Measurements from ENCODE around the gene AFG1L.
"Not testable (repeated sequence)": the region's sequence is repeated elsewhere in the genome, so short reads cannot be mapped to it uniquely, and the experiment has no call there.

The AFG1L gene

GRCh38 chr6:108523697-108524096, 228.8 kb downstream of the AFG1L start:
- DNase-seq (ENCODE audit: low read depth): no peak

DNA sequence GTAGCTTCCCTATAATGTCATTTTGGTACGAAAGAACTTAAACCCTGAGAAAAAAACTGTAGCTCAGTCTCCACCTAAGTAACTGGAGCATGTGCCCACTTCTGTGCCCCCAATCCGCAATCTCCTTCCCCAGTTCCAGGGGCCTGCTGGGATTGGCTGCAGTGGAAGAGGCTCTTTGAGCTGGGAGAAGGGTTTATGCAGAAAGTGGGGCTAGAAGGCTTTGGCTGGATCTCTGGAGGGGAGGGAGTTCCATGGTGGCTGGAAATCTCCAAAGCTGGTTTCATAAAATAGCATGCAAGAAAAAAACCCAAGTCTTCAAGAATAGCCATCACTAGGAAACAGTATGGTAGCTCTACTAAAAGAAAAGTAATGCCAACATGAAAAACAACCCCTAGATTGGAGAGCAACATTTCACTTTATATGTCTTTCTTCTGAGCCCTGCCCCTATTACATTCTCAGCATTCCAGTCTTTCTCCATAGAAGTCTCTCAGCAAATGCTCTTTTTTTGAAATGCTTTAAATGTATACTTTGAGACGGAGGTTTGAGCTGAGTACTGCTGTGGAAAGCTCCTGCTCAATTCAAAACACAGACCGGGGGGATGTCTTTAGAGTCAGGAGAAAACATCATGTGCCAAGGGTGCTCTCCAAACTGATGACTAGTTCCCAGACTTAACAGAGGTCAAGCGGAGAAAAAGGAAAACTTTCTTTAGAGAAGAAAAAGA, 229.8 kb downstream of the AFG1L start:
- no peak for DNase-seq (ENCODE audit: low read depth)

DNA sequence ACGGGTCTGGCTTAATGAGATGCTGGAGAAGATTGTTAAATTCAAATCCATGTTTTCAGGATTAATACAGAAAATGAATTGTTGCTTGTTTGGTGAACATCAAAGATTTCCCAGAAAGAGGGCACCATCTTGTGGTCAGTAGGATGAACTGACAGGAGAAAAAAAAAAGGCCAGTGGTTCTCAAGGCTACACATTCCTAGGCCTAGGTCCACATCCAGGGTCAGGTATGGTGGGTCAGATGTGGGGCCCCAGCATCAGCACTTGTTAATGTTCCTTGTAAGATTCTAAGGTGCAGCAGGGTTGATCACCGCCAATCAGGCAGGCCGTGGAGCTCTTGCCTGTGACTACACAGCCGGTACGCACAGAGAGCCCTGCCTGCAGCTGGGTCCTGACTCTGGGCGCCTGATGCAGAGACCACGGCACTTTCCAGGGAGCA, 231.9 kb downstream of the AFG1L start:
- DNase-seq (ENCODE audit: low read depth): no peak

DNA sequence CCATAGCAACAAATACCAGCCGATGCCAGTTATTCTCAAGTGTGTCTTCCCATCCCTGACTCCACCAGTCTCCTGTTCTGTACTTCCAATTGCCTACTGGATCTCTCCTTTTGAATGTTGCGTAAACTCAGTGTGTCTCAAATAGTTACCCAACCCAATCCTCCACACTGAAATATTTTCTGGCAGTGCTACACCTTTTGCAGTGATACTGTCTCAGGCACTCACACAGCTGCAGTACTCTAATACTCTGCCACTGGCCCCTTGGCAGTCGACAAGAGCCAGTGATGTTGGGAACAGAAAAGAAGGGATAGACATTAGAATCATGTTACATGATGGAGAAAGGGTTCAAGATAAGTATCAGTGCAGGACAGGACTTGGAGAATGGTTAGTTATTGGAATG, 234.0 kb downstream of the AFG1L start:
- no peak for DNase-seq (ENCODE audit: low read depth)

DNA sequence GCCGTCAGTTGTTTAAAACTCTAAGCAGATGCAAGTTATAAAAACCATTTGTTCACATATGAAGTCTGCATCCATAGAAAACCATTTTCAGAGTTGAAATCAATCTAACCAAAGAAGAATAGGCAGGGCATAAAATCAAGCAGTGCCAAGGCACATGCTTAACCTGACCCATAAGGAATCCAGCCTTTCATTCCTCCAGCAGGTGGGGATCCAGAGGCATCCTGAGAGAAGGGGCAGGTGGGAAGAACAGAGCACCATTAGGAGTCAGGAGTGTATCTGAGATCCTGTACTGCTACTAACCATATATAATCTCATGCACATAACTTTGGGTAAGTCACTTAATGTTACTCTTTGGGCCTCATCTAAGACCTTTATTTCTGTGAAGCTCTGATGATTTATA, 236.5 kb downstream of the AFG1L start:
- no peak for DNase-seq (ENCODE audit: low read depth)

DNA sequence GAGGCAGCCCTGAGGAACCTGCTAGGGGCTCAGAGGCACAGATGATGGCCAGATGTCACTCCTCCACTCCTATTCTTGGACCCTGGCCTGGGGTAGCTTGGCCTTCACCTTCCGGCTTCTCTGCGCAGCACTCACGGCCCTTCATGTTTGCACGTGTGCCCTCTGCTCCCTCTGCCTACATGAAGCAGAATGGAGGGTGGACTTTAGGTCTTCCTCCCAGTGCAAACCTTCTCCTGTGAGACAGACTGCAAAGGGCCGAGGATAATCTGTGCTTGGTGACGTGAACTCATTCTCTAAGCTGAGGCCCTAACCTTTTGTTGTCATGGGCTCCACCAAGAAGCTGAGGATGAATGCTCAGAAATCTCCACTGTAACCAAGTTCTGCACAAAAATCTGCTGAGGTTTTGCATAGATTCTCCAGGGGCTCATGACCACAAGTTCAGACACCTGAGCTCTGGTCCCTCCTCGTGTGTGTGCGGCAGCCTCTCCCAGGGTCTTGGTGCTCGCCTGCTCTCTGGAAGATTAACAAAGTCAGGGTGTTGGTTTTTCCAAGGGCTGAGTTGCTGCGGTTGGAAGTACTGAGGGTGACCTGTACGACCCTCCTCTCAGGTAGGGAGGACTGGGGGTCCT, 240.4 kb downstream of the AFG1L start:
- no peak for DNase-seq (ENCODE audit: low read depth)

DNA sequence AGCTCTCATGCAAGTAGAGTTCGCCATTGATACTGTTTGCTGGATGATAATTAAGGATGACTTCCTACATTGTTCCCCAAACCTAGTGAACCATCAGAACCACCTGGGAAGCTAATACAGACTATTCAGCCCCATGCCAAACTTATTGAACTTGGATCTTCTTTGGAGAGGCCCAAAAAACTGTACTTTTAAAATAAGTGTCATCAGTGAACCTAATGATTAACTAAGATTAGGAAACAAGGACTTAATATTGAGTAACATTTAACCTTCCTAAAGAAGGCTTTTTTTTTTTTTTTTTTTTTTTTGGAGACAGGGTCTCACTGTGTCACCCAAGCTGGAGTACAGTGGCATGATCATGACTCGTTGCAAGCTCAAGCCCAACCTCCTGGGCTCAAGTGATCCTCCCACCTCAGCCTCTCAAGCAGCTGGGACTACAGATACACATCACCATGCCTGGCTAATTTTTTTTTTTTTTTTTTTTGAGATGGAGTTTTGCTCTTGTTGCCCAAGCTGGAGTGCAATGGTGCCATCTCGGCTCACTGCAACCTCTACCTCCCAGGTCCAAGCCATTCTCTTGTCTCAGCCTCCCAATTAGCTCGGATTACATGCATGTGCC, 241.2 kb downstream of the AFG1L start:
- DNase-seq (ENCODE audit: low read depth): not testable (repeated sequence)

DNA sequence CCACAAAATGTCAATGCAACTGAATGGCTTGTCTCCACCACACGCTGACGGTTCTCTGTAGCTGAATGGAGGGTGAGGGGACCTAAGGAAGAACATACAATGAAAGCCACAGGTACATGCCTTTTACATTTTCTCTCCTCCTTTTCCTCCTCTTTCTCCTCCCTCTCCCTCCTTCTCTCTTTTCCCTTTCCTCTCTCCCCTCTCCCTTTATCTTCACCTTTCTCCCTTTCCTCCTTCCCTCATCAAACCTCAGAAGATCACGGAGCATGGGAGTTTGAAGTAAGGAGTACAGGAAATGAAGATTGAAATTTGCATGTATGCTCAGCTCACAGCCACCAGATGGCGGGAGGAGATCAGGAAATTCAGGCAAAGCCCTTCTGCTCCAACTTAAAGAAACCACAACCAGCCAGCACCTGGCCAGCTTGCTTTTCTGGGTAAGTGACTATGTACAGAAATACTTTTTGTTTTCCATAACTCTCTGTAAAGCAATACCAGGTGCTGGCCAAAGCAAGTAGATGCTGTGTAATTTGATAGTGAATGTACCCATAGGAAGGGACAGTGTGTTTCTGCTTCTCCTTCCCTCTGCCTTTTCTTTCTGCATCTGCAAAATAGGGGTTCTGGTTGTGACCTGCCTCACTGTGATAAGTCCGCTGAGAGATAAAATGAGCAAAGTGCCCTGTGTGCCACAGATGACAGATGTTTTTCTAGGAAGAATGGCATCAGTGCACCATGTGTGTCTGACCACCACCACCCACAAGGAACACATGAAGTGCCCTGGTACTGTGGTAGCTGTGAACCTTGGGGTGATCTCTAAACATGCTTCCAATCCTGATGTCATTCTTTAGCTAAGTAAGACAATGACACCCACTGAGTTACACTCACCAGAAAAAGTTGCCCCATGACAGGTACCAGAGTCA, 247.2 kb downstream of the AFG1L start:
- peak; percentile 35 for DNase-seq (ENCODE audit: low read depth)

DNA sequence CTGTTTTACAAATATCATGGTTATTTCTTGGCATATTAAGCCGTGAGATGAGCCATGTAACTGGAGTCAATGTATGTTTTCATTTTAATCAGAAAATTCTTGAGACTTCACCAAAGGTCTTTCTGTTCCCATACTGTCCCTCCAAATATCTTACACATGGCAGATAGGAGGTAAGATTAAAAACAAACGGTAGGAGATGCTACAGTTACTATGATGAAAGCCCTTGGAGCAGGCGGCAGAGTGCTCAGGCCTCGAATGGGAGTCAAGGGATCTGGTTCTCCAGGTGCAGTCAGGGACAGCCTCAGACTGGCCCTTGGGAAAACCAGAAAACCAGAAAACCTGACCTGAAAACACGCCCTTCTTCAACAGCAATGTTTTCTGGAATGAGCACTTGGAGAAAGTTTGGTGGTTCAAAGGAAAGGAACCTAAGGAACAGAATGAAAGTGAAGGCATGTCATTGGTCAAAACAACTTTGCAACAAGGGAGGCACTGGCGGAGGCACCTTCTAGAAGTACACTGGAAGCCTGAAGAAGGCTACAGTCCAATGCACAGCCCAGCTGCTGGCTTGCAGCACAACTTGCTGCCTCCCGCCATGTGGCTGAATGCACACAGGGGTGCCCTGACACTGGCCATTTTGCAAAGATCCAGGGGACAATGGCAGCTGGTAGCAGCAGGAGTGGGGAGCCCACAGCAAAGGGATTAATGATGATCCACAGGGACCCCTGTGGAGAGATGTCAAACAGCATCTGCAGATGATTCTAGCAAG, 248.5 kb downstream of the AFG1L start:
- no peak for DNase-seq (ENCODE audit: low read depth)

GRCh38 chr6:108544606-108545005, 249.8 kb downstream of the AFG1L start:
- DNase-seq (ENCODE audit: low read depth): no peak

GRCh38 chr6:108546079-108547049, 251.5 kb downstream of the AFG1L start:
- no peak for DNase-seq (ENCODE audit: low read depth)

- DNase-seq (ENCODE audit: low read depth): no peak
Measured at GRCh38 chr6:108549241-108549640, 254.4 kb downstream of the AFG1L start.

GRCh38 chr6:108549741-108550140, 254.9 kb downstream of the AFG1L start:
- no peak for DNase-seq (ENCODE audit: low read depth)

- no peak for DNase-seq (ENCODE audit: low read depth)
Measured at GRCh38 chr6:108550256-108550655, 255.4 kb downstream of the AFG1L start.

DNA sequence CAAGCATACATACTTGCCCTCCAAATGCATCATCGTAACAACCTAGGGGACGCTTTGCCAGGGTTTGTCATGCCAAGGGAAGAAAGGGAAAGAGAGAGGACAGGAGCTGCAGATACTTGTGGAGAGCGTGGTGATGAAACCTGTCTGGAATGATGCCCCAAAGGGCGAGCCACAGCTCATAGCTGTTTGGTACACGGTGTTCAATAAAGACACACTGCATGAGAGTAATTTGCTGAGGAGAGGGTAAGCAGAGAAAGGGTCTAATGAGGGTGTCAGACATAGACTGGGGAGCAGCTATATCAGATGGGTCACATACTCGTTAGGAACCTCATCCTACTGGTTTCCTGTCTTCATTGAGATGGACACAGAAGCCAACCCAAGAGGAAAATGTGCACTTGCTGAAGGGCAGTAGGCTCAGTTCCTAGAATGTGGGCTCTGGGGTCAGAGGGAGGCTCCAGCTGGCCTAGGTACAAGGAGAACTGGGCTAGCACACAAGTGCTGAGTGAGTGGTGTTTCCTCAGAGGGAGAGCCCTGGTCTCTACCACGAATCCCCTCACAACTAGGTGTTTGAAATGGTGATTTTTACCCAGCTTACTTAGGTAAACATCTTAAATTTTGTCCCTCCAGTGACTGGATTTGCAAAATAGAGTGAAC, 260.7 kb downstream of the AFG1L start:
- DNase-seq (ENCODE audit: low read depth): no peak

GRCh38 chr6:108556250-108556649, 261.4 kb downstream of the AFG1L start:
- no peak for DNase-seq (ENCODE audit: low read depth)

GRCh38 chr6:108556866-108557493, 262.1 kb downstream of the AFG1L start:
- no peak for DNase-seq (ENCODE audit: low read depth)

- DNase-seq (ENCODE audit: low read depth): peak; percentile 76
Measured at GRCh38 chr6:108557494-108558371, 262.9 kb downstream of the AFG1L start.
